ENCODE data around the gene CYP26C1.
"Not testable (repeated sequence)": the region's sequence is repeated elsewhere in the genome, so short reads cannot be mapped to it uniquely, and the experiment has no call there.

CYP26C1 gene

GRCh38 chr10:93079663-93080349 is 19.2 kb downstream of the CYP26C1 start:
- no peak for DNase-seq

- no peak for DNase-seq
Observed at GRCh38 chr10:93080350-93081046, 19.9 kb downstream of the CYP26C1 start.

GRCh38 chr10:93081318-93081717 is 20.7 kb downstream of the CYP26C1 start:
- DNase-seq, result no peak

- DNase-seq, result no peak
Observed at GRCh38 chr10:93081834-93082233, 21.2 kb downstream of the CYP26C1 start.

- no peak for DNase-seq
Observed at GRCh38 chr10:93083743-93084539, 23.3 kb downstream of the CYP26C1 start.

- no peak for DNase-seq
Observed at GRCh38 chr10:93085272-93085859, 24.8 kb downstream of the CYP26C1 start.

GRCh38 chr10:93086289-93086688 is 25.7 kb downstream of the CYP26C1 start:
- DNase-seq, result no peak

GRCh38 chr10:93087846-93088245 is 27.2 kb downstream of the CYP26C1 start:
- DNase-seq, result no peak

GRCh38 chr10:93088466-93088865 is 27.9 kb downstream of the CYP26C1 start:
- DNase-seq, result no peak

- DNase-seq, result no peak
Observed at GRCh38 chr10:93090619-93091018, 30.0 kb downstream of the CYP26C1 start.

- no peak for DNase-seq
Observed at GRCh38 chr10:93091960-93092359, 31.4 kb downstream of the CYP26C1 start.

GRCh38 chr10:93095225-93095624 is 34.6 kb downstream of the CYP26C1 start:
- no peak for DNase-seq

GRCh38 chr10:93096901-93097300 is 36.3 kb downstream of the CYP26C1 start:
- DNase-seq, result no peak

GRCh38 chr10:93097386-93097785 is 36.8 kb downstream of the CYP26C1 start:
- no peak for DNase-seq

- no peak for DNase-seq
Observed at GRCh38 chr10:93098816-93099215, 38.2 kb downstream of the CYP26C1 start.

- no peak for DNase-seq
Observed at GRCh38 chr10:93099670-93100069, 39.1 kb downstream of the CYP26C1 start.

GRCh38 chr10:93101148-93101547 is 40.5 kb downstream of the CYP26C1 start:
- DNase-seq, result not testable (repeated sequence)

GRCh38 chr10:93103953-93104352 is 43.4 kb downstream of the CYP26C1 start:
- no peak for DNase-seq

GRCh38 chr10:93106631-93107072 is 46.1 kb downstream of the CYP26C1 start:
- no peak for DNase-seq

- DNase-seq, result no peak
Observed at GRCh38 chr10:93110472-93111146, 50.0 kb downstream of the CYP26C1 start.

GRCh38 chr10:93113042-93113441 is 52.4 kb downstream of the CYP26C1 start:
- DNase-seq, result no peak

GRCh38 chr10:93115661-93116383 is 55.2 kb downstream of the CYP26C1 start:
- DNase-seq, result no peak
